Breast epithelium (tissue), 4 donors: Measurements from ENCODE around the gene OLFML2A. TPM values are rescaled to one million over a fixed set of nuclear protein-coding genes. Genes with fewer than 3 reads are reported as not detected.

Source experiments
- DNase-seq, 2 donors: peaks; one replicate each; pipeline ENCODE4 v3.0.0-alpha.2; 2019; ENCODE audit warnings: low spot score in 2 of 2
- H3K27ac ChIP-seq, 2 donors: fragments of 200-600 bp; sonication (generic) in 1 of 2; one replicate each; pipeline ENCODE4 v1.5.1; 2016 to 2019; ENCODE audit warnings: mild to moderate bottlenecking in 1 of 2
- H3K27me3 ChIP-seq, 2 donors: fragments of 200-600 bp; sonication (generic) in 1 of 2; one replicate each; pipeline versions ENCODE4 v1.5.1 to v1.6.0; 2017 to 2019; ENCODE audit warnings: control low read depth in 1 of 2, mild to moderate bottlenecking in 1 of 2
- H3K36me3 ChIP-seq: fragments of 200-600 bp; one replicate; pipeline ENCODE4 v1.5.1; 2019
- H3K4me1 ChIP-seq, 2 donors: fragments of 200-600 bp; sonication (generic); one replicate each; pipeline ENCODE4 v1.5.1; 2016 to 2019; ENCODE audit warnings: control low read depth in 1 of 2
- H3K4me3 ChIP-seq, 3 donors: fragments of 200-600 bp; sonication (generic); 1 replicate in 2 of 3; 2 replicates in 1 of 3; pipeline ENCODE4 v1.5.1; 2016 to 2019; ENCODE audit warnings: mild to moderate bottlenecking in 3 of 3, moderate library complexity in 2 of 3
- H3K9me3 ChIP-seq, 2 donors: fragments of 200-600 bp; sonication (generic) in 1 of 2; one replicate each; pipeline ENCODE4 v1.5.1; 2016 to 2019; ENCODE audit warnings: control low read depth in 1 of 2
- POLR2A ChIP-seq: fragments of 450-650 bp; IDR thresholded peaks from one replicate; pipeline ENCODE4 v1.6.1; 2016; ENCODE audit warnings: antibody characterized with exemption, mild to moderate bottlenecking, moderate library complexity
- POLR2AphosphoS5 ChIP-seq, 3 donors: sonication (generic); formaldehyde crosslinking; IDR thresholded peaks; one replicate each; pipeline ENCODE4 v1.6.1; 2017; ENCODE audit warnings: antibody characterized with exemption in 3 of 3
- intact Hi-C: fragments of 100-400 bp; cut with DNase I; formaldehyde crosslinking; loops from one replicate; pipeline ENCODE4 v1.15.1; 2023; ENCODE audit warnings: low total_unique reads
- total RNA-seq, 3 donors: library from RNA; depleted of rRNA; stranded (reverse); fragments of >200 nt; gene quantifications; one replicate each; pipeline ENCODE4 v1.1.0, GENCODE V29; 2016
- TF ChIP-seq, protein P1 (sequence below), 3 donors: fragments of 450-650 bp; IDR thresholded peaks; one replicate each; pipeline ENCODE4 v1.5.1; 2016 to 2017; ENCODE audit warnings: antibody characterized with exemption in 3 of 3, mild to moderate bottlenecking in 3 of 3, moderate library complexity in 3 of 3

Gene OLFML2A
- total RNA-seq, 3 donors from 2014 or later: 11.4 to 25.2 (median 11.4) TPM

DNA sequence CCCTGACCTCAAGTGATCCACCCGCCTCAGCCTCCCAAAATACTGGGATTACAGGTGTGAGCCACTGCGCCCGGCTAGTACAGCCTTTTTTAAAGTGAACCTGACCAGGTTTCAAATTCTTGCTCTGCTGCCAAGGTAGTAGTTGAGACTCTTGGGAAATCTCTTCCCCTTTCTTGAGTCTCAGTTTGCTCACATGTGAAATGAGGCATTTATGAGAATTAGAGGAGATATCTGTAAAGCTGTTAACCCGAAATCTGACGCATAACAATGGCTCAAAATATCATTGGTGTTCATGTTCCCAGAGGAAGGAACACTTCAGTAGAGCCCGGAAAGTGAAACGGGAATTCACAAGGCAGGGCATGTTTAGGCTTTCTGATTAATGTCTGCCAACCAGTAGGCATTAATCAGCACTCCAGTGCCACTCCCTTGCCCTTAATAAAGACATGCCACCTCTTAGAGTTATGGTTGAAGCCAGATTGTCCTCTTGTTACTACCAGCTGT is 86.5 kb downstream of the OLFML2A start:
- peak overlapping the region in 1 of 2 donors; percentile 52 for H3K27ac ChIP-seq
- H3K27me3 ChIP-seq: no peaks in the 10 kb centered on the region
- TF ChIP-seq, protein P1, sequence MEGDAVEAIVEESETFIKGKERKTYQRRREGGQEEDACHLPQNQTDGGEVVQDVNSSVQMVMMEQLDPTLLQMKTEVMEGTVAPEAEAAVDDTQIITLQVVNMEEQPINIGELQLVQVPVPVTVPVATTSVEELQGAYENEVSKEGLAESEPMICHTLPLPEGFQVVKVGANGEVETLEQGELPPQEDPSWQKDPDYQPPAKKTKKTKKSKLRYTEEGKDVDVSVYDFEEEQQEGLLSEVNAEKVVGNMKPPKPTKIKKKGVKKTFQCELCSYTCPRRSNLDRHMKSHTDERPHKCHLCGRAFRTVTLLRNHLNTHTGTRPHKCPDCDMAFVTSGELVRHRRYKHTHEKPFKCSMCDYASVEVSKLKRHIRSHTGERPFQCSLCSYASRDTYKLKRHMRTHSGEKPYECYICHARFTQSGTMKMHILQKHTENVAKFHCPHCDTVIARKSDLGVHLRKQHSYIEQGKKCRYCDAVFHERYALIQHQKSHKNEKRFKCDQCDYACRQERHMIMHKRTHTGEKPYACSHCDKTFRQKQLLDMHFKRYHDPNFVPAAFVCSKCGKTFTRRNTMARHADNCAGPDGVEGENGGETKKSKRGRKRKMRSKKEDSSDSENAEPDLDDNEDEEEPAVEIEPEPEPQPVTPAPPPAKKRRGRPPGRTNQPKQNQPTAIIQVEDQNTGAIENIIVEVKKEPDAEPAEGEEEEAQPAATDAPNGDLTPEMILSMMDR (IDR thresholded peaks at IDR 0.05): no peak
- TF ChIP-seq POLR2AphosphoS5 (IDR thresholded peaks at IDR 0.05): no peak
- no peak for TF ChIP-seq POLR2A
- no peak for DNase-seq
- H3K4me1 ChIP-seq: peaks cover 4 to 8% of the 10 kb centered on the region in 2 donors
- no peak overlapping the region for H3K4me3 ChIP-seq
- no peaks in the 10 kb centered on the region for H3K9me3 ChIP-seq
- intact Hi-C loops: no loop called here
- no peaks in the 10 kb centered on the region for H3K36me3 ChIP-seq

Other genes starting within 250 kb of the OLFML2A start
- 1 to 10 TPM; 1.3 to 5.3 (median 3.9) TPM for gene NR6A1, start 5.8 kb upstream of the OLFML2A start, total RNA-seq
- under 1 TPM in 1 of 3 donors, not detected in 2; 0.33 TPM for gene WDR38, start 76.3 kb downstream of the OLFML2A start, total RNA-seq
- 1,000 to 10,000 TPM; 2,475 to 3,579 (median 2,566) TPM for gene RPL35, start 84.8 kb downstream of the OLFML2A start, total RNA-seq
- 10 to 100 TPM; 12.5 to 25.6 (median 22.0) TPM for gene ARPC5L, start 85.0 kb downstream of the OLFML2A start, total RNA-seq
- 10 to 100 TPM; 20.6 to 23.0 (median 21.1) TPM for gene GOLGA1, start 163.9 kb downstream of the OLFML2A start, total RNA-seq